DMS 273 (cell line): ENCODE results near the gene RABGAP1L.
"Not testable (repeated sequence)": the region's sequence is repeated elsewhere in the genome, so short reads cannot be mapped to it uniquely, and the experiment has no call there.

Experiments used
- DNase-seq: peaks from one replicate; lab custom pipeline; 2025; ENCODE audit not compliant: unreplicated experiment; lab: John Stamatoyannopoulos, UW

The RABGAP1L gene

DNA sequence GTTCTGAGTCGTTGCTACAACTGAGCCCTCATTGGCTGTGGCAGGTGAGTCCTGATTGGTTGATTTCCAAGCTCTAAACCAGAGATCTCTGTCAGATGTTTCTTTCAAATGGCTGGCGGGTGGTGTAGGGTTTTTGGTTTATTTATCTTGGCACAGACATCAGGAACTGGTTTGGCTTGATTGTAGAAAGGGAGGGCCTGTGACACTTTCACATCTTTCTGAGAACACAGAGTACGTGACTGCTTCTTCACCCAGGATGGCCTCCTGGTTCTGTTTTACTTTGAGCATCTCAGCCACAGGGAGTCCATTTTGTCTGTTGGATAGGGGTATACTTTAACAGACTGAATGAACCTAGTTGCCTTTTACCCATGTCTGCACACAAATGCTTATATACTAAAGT is 199.0 kb downstream of the RABGAP1L start:
- DNase-seq, result peak; percentile 6

DNA sequence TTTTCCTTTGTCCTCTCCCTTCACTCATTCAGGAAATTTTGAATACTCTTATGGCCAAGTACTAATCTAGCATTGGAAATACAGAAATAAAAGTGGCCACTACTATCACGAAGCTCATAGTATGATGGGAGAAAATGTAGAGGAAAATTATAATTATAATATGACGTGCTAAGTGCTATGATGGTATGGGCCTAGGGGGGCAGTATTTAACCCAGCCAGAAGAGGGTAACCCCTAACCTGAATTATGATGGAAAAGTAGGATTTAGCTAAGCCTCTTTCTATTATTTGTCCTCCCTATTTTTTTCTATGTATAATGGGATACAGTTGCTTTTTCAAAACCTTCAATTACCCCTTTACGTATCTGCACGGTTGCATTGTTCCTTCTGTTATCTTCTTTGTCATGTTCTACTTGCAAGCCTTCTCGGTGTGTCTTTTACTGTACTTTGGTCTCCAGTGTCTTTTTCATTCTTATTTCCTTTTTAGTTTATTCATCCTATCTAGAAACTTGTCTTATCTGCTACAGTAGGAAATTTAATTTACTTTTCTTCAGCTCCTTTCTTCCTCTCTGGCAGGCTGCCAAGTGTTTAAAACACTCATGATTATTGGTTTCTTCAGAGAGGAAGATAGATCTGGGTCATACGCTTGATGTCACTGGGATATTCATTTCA is 199.6 kb downstream of the RABGAP1L start:
- DNase-seq, result peak; percentile 32

DNA sequence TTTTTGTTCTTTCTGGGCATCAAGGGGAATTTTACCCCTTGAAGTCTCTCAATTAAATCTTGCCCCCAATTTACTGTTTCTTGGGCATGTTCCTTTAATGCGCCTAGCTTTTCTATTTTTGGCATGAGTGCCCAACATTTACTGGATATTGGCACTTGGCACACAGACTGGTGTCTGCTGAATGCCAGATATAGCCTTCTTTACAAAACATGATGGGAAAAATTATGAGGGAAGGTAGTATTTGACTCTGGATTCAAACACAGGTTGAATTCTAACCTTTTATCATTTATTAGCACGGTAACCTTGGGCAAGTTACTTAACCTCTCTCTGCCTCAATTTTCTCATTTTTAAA is 200.1 kb downstream of the RABGAP1L start:
- no peak for DNase-seq

DNA sequence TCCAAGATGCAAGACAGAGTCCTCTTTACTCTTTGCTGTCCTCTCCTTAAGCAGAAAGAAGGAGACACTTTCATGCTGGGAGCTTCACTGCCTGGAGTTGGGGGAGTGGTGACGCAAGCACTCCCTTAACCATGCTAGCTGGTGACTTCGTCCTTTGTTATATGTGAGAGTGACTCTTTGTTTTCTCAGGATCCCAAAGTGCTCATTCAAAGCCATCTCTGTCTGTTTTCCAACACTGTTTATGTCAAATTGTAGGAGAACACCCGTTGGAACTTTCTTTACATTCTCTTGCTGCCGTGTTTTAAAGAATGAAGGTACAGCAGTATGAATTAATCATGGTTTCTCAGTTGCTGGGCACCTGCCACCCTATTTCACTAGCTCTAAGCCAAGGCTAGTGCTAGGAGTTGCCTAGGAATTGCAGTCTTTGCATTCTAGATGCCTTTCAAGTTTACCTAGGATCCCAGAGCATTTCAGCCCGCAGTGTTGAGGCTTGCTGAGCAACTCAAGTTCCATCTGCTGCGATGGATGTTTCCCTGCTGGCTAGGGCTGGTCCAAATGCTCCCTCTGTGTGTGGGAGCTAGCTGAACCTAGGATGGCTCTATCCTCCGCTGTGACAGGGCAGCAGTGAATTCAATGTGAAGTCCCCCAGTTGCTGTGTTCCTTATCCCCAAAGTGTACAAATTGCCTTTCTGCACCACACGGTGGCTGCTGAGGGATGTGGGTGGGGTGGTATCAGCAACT is 205.8 kb downstream of the RABGAP1L start:
- DNase-seq, result peak; percentile 4

DNA sequence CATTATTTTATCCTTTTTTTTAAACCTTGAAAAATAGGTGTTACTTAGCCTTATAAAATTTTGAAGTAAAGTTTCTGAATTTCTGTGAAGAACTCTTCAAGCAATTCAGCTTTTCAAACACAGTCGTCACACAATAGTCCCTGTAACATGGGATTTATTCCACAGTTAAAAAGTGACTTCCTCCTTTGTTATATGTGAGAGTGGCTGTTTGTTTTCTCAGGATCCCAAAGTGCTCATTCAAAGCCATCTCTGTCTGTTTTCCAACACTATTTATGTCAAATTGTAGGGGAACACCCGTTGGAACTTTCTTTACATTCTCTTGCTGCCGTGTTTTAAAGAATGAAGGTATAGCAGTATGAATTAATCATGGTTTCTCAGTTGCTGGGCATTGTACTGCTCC is 207.6 kb downstream of the RABGAP1L start:
- DNase-seq, result no peak

DNA sequence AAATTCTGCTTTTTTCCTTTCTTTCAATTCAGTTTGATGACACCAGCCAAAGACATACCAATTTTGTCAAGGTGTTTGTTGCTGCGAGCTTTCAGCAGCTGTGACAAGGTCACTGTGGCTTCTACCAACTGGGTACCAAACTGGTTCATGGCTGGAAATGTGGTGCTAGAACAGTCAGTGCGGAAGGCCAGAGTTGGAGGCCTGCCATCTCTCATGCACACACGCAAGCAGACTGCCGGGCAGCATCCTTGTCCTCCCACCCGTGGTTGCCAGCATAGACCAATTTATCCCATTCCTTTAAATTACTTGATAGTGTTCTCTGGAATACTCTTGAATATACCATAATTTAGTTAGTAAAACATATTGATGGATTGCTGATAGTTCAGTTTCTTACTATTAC is 208.6 kb downstream of the RABGAP1L start:
- DNase-seq, result no peak

DNA sequence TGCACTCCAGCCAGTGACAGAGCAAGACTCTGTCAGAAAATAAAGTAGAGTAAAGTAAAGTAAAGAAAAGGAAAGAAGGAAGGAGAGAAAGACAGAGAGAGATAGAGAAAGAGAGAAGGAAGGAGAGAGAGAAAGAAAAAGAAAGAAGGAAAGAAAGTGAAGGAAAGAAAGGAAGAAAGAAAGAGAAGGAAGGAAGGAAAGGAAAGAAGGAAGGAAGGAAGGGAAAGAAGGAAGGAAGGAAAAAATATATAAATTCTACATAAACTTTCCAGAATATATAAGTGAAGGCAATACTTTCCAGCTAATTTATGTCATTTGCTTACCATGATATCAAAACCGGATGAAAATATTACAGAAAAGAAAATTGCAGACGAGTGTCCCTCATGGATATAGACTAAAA is 216.7 kb downstream of the RABGAP1L start:
- no peak for DNase-seq

DNA sequence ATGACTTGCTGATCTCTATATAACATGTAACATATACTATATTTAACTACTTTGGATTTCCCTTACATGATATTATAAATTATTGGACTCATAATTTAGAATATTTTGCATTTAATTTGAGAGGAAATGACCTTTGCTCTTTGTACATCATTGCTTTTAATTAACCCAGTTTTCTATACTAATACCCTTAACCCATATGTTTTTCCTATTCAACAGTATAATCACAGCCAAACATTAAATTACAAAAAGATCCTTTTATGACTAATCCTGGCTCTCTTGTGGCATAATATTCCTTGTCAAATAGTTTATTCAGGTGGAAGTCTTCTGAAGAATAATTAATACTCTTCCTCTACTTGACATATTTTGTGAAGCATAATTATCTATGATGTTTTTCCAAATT is 232.4 kb downstream of the RABGAP1L start:
- no peak for DNase-seq

DNA sequence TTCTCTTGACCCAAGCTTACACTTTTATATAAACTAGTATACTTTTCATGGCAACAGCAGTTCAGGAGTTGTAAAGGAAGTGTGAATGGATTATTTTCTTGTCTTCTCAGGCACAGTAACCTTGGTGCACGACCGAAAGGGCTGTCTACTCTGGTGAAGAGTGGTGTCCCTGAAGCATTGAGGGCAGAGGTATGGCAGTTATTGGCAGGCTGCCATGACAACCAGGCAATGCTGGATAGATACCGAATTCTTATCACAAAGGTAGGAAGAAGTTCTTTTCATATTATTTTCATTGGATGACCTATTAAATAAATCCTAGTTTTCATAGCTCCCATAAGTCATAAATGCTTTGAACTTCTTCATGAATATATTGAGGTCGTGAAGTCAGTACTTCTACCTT is 234.6 kb downstream of the RABGAP1L start:
- peak; percentile 7 for DNase-seq

DNA sequence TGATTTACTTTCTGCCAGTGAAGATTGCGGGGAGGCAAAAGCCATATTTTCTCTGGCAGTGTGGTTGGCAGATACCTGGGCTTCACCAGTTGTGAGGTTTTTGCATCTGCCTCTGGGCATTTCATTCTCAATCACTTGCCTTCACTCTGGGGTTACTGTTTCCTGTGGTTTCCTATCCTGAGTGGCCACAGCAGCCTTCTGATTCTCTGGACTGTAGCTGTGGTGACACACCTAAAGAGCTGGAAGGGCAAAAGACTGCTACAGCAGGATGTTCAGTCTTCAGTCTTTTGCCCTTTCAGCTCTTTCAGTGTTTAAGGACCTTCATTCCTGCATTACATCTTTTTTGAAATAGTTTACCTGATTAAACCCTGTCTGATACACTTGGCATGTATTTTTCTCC is 237.9 kb downstream of the RABGAP1L start:
- no peak for DNase-seq

DNA sequence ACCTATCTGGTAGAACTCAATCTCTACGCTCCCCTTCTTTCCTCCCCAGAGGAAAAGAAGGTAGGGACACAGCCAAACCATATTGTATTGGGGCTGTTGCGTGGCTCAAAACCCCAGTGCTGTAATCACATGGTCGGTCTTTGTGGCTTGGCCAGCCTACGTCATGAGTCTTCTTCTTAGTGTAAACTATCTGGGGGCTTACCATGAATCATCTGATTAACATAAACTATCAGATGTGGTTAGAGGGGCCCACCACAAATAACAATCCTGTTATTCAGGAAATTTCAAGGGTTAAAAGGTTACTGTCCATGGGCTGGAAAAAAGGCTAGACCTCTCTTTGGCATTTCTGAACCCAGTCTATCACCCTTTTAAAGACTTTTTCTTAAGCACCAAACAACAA is 238.9 kb downstream of the RABGAP1L start:
- no peak for DNase-seq

DNA sequence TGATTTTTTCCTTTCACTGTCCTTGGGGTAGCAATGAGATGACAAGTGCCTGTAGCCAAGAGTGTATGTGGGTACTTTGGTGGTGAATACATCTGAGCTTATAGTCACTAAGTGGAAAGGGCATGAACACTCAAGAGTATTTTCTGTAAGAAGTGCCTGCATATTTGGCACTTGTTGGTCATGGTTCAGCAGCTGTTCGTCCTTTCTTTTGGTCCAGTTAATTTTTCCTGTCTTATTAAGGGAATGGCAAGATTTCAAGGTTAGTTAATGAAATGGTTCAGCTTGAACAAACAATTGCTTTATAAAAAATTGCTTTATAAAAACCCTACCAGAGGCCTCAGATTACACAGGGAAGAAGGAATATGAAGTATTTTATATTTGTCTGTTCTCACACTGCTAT is 239.9 kb downstream of the RABGAP1L start:
- no peak for DNase-seq

DNA sequence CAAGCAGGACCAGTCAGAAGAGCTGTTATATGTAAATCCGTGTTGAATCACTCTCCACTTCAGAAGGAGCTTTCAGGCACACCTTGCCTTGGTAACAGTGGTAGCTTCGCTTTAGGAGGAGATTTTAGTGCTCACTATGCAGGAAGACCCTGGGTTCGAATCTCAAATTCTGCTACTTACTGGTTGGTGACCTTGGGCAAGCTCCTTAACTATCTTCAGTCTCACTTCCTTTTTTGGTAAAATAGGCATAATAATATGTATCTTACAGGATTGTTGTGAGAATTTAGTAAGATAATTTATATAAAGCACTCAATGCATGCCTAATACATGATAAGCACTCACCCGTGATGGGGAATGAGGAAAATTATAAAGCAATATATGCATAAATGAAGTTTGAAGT is 241.8 kb downstream of the RABGAP1L start:
- DNase-seq, result no peak

DNA sequence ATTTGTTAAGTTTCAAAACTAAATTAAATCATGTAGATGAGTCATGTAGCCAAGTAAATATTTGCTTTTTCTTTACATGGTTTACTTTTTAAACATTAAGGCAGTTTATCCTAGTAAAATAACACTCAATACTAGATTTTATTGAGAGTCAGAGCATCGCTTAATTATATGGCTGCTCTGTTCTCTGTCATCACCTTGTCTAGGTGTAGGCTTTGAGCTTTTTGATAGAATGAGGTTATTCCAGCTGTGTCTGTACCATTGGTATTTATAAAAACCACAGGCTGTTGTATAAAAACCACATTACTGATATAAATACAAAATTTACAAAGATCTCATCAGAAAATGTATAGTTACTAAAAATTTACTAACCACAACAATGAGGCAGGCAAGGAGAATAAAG is 245.9 kb downstream of the RABGAP1L start:
- DNase-seq, result no peak

DNA sequence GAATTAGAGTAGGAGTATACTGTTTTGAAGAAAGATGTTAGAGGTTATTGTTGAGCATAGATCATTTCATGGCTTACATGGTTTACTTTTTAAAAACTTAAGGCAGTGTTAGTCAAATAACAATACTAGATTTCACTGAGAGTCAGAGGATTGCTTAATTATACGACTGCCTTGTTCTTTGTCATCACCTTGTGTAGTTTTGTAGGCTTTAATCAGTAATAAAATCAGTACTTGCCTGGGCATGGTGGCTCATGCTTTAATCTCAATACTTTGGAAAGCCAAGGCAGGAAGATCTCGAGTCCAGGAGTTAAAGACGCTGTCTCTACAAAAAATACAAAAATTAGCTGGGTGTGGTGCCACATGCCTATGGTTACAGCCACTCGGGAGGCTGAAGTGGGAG is 247.1 kb downstream of the RABGAP1L start:
- DNase-seq, result no peak

DNA sequence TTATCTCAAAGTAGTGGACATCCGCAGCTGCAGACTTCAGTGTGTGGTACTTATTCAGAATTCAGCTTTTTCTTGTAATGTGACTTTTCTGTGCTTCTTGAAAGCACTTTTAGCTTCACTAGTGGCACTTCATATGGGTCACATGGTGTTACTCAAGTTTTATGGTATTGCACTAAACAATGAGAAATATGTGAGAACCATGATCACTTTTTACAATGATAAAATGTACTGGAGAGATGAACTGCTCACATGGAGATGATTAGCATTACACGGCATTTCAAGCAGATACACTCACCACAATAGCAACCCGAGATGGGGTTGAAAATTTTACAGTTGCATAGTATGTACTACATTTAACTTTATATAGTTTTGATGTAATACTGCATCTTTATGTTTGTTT is 248.3 kb downstream of the RABGAP1L start:
- DNase-seq, result no peak

DNA sequence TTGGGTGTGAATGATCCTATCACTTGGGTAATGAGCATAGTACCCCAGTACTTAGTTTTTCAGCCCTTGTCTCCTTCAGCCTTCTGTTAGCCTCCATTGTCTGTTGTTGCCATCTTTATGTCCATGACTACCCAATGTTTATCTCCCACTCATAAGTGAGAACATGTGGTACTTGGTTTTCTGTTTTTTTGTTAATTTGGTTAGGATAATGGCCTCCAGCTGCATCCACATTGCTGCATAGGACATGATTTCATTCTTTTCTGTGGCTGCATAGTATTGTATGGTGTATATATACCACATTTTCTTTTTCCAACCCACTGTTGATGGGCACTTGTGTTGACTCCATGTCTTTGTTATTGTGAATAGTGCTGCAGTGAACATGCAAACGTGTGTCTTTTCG is 248.8 kb downstream of the RABGAP1L start:
- DNase-seq, result no peak

DNA sequence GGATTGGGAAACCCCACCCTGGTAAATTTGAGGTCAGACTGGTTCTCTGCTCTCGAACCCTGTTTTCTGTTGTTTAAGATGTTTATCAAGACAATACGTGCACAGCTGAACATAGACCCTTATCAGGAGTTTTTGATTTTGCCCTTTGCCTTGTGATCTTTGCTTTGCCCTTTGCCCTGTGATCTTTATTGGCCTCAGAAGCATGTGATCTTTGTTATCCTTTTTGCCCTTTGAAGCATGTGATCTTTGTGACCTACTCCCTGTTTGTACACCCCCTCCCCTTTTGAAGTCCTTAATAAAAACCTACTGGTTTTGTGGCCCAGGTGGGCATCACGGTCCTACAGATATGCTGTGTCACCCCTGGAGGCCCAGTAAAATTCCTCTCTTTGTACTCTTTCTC is 250.5 kb downstream of the RABGAP1L start:
- not testable (repeated sequence) for DNase-seq

DNA sequence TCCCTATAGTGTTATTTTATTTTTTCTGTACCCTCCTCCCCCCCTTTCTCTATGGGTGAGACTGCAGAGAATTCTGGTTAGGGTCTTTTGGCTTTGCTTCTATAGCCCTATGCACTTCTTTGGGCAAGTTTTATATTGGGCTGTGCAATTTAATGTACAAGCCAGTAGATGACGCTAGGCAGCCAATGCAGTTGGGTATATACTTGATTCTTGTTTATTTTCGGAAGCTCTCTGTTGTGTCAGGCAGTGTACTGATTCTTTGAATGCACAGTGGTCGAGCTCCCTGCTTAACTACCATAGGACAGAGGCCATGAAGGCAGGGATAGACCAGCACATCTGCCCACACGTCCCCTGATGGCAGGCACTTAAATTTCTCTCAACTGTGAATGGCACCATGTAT is 254.3 kb downstream of the RABGAP1L start:
- DNase-seq, result peak; percentile 9

DNA sequence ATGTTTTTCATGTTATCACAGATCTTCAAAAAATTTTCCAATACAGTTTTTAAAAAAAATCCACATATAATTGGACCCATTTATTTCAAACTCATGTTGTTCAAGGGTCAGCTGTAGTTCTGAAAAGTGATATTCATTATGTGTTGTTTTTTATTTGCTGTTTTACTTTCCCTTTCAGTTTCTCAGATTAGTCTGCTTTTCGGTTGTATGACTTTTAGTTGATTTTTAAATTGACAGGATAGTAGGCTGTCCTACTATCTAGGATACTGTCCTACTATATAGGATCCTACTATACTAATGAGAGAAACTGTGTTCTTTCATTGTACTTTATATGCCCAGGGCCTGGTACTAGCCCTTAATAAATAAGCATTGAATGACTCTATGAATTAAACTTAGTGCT is 254.9 kb downstream of the RABGAP1L start:
- no peak for DNase-seq

DNA sequence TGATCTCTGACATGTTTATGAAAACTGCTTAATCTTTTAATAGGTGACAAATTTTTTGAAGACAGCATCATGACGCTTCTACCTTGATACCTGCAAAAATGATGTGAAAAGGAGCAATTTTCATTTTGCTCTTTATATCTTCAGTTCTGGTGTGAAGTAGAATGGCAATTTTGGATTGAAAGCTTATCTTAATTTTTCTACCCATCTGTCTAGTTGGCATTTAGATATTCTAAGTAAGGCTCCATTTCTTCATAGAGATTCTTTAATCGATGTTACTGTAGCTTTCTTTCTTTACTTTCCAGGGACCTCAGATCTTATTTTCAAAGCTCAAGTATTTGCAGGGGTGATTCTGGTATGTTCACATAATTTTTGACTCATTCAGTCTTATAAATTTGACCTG is 256.2 kb downstream of the RABGAP1L start:
- no peak for DNase-seq

DNA sequence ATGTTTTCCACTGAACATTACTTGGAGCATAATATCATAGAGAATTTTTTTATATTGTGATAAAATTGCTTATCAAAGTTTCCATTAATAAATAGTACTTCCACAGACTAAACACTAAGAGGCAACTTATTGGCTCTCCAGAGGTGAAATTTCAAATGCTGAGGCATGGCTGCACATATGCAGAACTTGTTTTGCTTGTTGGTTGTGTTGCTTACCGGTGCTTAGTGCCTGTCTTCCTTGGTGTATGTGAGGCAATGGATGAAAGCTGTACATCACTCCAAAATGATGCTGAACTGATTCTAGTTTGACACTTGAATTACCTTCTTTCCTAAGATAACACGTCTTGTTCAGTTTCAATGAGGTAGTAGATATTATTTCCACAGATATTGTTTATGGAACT is 258.6 kb downstream of the RABGAP1L start:
- DNase-seq, result no peak

DNA sequence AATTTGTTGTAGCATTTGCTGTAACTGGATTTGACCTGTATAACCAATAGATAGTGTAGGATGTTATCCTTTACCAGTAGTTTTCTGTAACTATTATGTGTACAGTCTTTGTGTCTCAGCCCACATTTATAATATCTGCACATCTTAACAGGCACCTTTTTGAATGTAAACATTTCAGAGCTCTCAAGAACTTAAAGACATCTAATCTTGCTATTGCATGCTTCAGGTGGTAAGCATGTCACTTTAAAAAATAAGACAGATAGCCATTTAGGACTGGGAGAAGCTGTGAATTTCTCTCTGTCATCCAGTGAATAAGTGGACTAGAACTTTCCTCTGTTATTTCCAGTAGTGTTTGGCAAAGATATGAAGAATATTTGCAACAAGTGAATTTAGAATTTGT is 265.8 kb downstream of the RABGAP1L start:
- no peak for DNase-seq
